Liver (tissue), 9 donors: Measurements from ENCODE around the gene CAMKMT. TPM values are rescaled to one million over a fixed set of nuclear protein-coding genes. Genes with fewer than 3 reads are reported as not detected.

Source experiments
- DNase-seq: peaks from one replicate; pipeline ENCODE4 v3.0.0-alpha.2; 2017; ENCODE audit warnings: low spot score
- H3K27ac ChIP-seq, 2 donors: one replicate each; pipeline ENCODE4 v1.7.0; 2013; ENCODE audit warnings: inconsistent platforms in 2 of 2, low read length in 2 of 2, control low read depth in 1 of 2, low read depth in 1 of 2, mild to moderate bottlenecking in 1 of 2
- H3K27me3 ChIP-seq, 4 donors: one replicate each; pipeline versions ENCODE4 v1.6.1 to v1.7.0; 2013; ENCODE audit warnings: low read length in 3 of 4, inconsistent platforms in 1 of 4, mild to moderate bottlenecking in 1 of 4, moderate library complexity in 1 of 4; ENCODE audit not compliant: control insufficient read depth in 4 of 4, insufficient read depth in 4 of 4
- H3K36me3 ChIP-seq, 4 donors: one replicate each; pipeline versions ENCODE4 v1.6.1 to v1.7.0; 2013; ENCODE audit warnings: low read length in 3 of 4, mild to moderate bottlenecking in 3 of 4, low read depth in 1 of 4, moderate library complexity in 1 of 4; ENCODE audit not compliant: control insufficient read depth in 4 of 4, insufficient read depth in 3 of 4
- H3K4me1 ChIP-seq, 4 donors: one replicate each; pipeline versions ENCODE4 v1.6.1 to v1.7.0; 2013; ENCODE audit warnings: low read length in 3 of 4, mild to moderate bottlenecking in 3 of 4, moderate library complexity in 1 of 4; ENCODE audit not compliant: control insufficient read depth in 4 of 4, insufficient read depth in 4 of 4
- H3K4me3 ChIP-seq, 3 donors: one replicate each; pipeline versions ENCODE4 v1.6.1 to v1.7.0; 2013; ENCODE audit warnings: low read length in 3 of 3, control low read depth in 1 of 3, low read depth in 1 of 3, mild to moderate bottlenecking in 1 of 3
- H3K9ac ChIP-seq, 2 donors: one replicate each; pipeline ENCODE4 v1.7.0; 2013; ENCODE audit warnings: low read length in 2 of 2, mild to moderate bottlenecking in 2 of 2, moderate library complexity in 2 of 2, control low read depth in 1 of 2, low read depth in 1 of 2
- H3K9me3 ChIP-seq, 4 donors: one replicate each; pipeline versions ENCODE4 v1.6.1 to v1.7.0; 2013; ENCODE audit warnings: low read length in 3 of 4; ENCODE audit not compliant: control insufficient read depth in 4 of 4
- EGR1 ChIP-seq, 2 donors: IDR thresholded peaks; 2 replicates each; pipeline ENCODE4 v1.6.1; 2016 to 2018; ENCODE audit warnings: antibody characterized with exemption in 2 of 2, low read depth in 2 of 2
- FOXA1 ChIP-seq: IDR thresholded peaks from 2 replicates; pipeline ENCODE4 v1.6.1; 2016; ENCODE audit warnings: antibody characterized with exemption
- FOXA2 ChIP-seq: IDR thresholded peaks from 2 replicates; pipeline ENCODE4 v1.6.1; 2016; ENCODE audit warnings: antibody characterized with exemption
- GABPA ChIP-seq, 2 donors: IDR thresholded peaks in 1 of 2; conservative IDR thresholded peaks in 1 of 2; 2 replicates each; pipeline ENCODE4 v1.6.1; 2016; ENCODE audit warnings: antibody characterized with exemption in 2 of 2, mild to moderate bottlenecking in 1 of 2, moderate library complexity in 1 of 2
- HNF4A ChIP-seq, 2 donors: conservative IDR thresholded peaks; 2 replicates each; pipeline ENCODE4 v1.6.1; 2016; ENCODE audit warnings: antibody characterized with exemption in 2 of 2, mild to moderate bottlenecking in 2 of 2
- JUND ChIP-seq, 2 donors: IDR thresholded peaks; 2 replicates each; pipeline ENCODE4 v1.6.1; 2016; ENCODE audit warnings: antibody characterized with exemption in 2 of 2
- RAD21 ChIP-seq, 2 donors: IDR thresholded peaks; 2 replicates each; pipeline ENCODE4 v1.6.1; 2016; ENCODE audit warnings: antibody characterized with exemption in 2 of 2, mild to moderate bottlenecking in 2 of 2
- RXRA ChIP-seq, 2 donors: IDR thresholded peaks; 2 replicates each; pipeline ENCODE4 v1.6.1; 2017 to 2018; ENCODE audit warnings: antibody characterized with exemption in 2 of 2, mild to moderate bottlenecking in 1 of 2
- SP1 ChIP-seq: IDR thresholded peaks from 2 replicates; pipeline ENCODE4 v1.6.1; 2018; ENCODE audit warnings: antibody characterized with exemption, mild to moderate bottlenecking
- TAF1 ChIP-seq: conservative IDR thresholded peaks from 2 replicates; pipeline ENCODE4 v1.6.1; 2016; ENCODE audit warnings: antibody characterized with exemption, mild to moderate bottlenecking
- YY1 ChIP-seq: IDR thresholded peaks from 2 replicates; pipeline ENCODE4 v1.6.1; 2016; ENCODE audit warnings: antibody characterized with exemption, mild to moderate bottlenecking
- WGBS: extraction: QIAGEN DNeasy Blood & Tissue Kit; methylation state at CpG from one replicate; pipeline ENCODE4 v1.1.7; 2013; 5-methylcytosine and 5-hydroxymethylcytosine counted together
- polyA plus RNA-seq, 2 donors: library from polyadenylated mRNA; stranded (reverse) in 1 of 2; unstranded in 1 of 2; fragments of 200-250 nt in 1 of 2; fragments of >200 nt in 1 of 2; fragmentation: Nextera tagmentation in 1 of 2; extraction: Ambion mirVana in 1 of 2; gene quantifications; one replicate each; pipeline versions ENCODE4 v1.2.1 to v1.2.3, GENCODE V29; 2013 to 2015
- total RNA-seq, 2 donors: library from RNA; depleted of rRNA; stranded (reverse); fragments of >200 nt; gene quantifications; one replicate each; pipeline ENCODE4 v1.2.3, GENCODE V29; 2014
- TF ChIP-seq, protein P1 (sequence below): fragments of 150-350 bp; IDR thresholded peaks from 2 replicates; pipeline ENCODE4 v1.5.1; 2017; ENCODE audit warnings: improper control_type of control experiment, low read depth, low read length; ENCODE audit not compliant: missing input control
- TF ChIP-seq, protein P2 (sequence below): IDR thresholded peaks from 2 replicates; pipeline ENCODE4 v1.6.1; 2016; ENCODE audit warnings: antibody characterized with exemption, mild to moderate bottlenecking
- TF ChIP-seq, protein P3 (sequence below): IDR thresholded peaks from 2 replicates; pipeline ENCODE4 v1.6.1; 2016; ENCODE audit warnings: antibody characterized with exemption
- TF ChIP-seq, protein P4 (sequence below): IDR thresholded peaks from 2 replicates; pipeline ENCODE4 v1.6.1; 2016; ENCODE audit warnings: antibody characterized with exemption
- TF ChIP-seq, protein P5 (sequence below): IDR thresholded peaks from 2 replicates; pipeline ENCODE4 v1.6.1; 2016; ENCODE audit warnings: antibody characterized with exemption
- donor health status: healthy.
- donor health status: healthy.
- donor health status: healthy.
- donor health status: healthy.
- donor health status: healthy.

CAMKMT gene
- total and polyA plus RNA-seq, 4 donors: 1.5 to 12.7 (median 7.1) TPM

DNA sequence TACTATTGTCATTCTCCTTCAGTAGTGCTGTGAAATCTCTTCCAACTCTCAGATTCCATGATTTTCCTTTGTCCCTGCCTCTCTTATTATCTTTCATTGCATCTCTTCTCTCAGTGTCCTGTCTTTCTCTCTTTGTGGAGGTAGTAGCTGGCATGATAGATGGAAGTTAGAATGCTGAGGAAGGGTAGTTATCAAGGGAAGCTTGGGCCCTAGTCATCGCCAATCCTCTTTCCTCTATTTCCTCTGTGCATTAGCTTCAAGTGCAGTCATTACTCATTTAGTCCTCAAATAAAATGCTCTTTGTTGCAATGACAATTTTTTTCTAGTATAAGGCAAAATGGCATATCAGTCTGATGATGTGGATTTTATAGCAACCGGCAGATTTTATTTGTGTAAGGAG lies 207.7 kb downstream of the CAMKMT start:
- no peak overlapping the region for H3K9ac ChIP-seq
- WGBS: 92% methylated on average over 2 of the region's 2 CpGs
- H3K36me3 ChIP-seq: no peaks in the 10 kb centered on the region
- H3K9me3 ChIP-seq: no peaks in the 10 kb centered on the region
- no peaks in the 10 kb centered on the region for H3K4me1 ChIP-seq
- no peak overlapping the region for H3K27ac ChIP-seq
- no peak for DNase-seq
- no peak overlapping the region for H3K4me3 ChIP-seq
- H3K27me3 ChIP-seq: no peaks in the 10 kb centered on the region
- TF ChIP-seq GABPA (IDR thresholded peaks at IDR 0.05 in 1 of 2, conservative IDR thresholded peaks at IDR 0.05 in 1 of 2): no peak
- no peak for TF ChIP-seq RAD21 (IDR thresholded peaks at IDR 0.05)
- TF ChIP-seq, protein P1, sequence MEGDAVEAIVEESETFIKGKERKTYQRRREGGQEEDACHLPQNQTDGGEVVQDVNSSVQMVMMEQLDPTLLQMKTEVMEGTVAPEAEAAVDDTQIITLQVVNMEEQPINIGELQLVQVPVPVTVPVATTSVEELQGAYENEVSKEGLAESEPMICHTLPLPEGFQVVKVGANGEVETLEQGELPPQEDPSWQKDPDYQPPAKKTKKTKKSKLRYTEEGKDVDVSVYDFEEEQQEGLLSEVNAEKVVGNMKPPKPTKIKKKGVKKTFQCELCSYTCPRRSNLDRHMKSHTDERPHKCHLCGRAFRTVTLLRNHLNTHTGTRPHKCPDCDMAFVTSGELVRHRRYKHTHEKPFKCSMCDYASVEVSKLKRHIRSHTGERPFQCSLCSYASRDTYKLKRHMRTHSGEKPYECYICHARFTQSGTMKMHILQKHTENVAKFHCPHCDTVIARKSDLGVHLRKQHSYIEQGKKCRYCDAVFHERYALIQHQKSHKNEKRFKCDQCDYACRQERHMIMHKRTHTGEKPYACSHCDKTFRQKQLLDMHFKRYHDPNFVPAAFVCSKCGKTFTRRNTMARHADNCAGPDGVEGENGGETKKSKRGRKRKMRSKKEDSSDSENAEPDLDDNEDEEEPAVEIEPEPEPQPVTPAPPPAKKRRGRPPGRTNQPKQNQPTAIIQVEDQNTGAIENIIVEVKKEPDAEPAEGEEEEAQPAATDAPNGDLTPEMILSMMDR: no peak
- TF ChIP-seq TAF1: no peak
- TF ChIP-seq HNF4A (conservative IDR thresholded peaks at IDR 0.05): no peak
- no peak for TF ChIP-seq JUND (IDR thresholded peaks at IDR 0.05)
- TF ChIP-seq FOXA2: no peak
- TF ChIP-seq YY1: no peak
- TF ChIP-seq EGR1 (IDR thresholded peaks at IDR 0.05; ENCODE audit: low read depth in 2 of 2): no peak
- TF ChIP-seq FOXA1: no peak
- TF ChIP-seq, protein P2, sequence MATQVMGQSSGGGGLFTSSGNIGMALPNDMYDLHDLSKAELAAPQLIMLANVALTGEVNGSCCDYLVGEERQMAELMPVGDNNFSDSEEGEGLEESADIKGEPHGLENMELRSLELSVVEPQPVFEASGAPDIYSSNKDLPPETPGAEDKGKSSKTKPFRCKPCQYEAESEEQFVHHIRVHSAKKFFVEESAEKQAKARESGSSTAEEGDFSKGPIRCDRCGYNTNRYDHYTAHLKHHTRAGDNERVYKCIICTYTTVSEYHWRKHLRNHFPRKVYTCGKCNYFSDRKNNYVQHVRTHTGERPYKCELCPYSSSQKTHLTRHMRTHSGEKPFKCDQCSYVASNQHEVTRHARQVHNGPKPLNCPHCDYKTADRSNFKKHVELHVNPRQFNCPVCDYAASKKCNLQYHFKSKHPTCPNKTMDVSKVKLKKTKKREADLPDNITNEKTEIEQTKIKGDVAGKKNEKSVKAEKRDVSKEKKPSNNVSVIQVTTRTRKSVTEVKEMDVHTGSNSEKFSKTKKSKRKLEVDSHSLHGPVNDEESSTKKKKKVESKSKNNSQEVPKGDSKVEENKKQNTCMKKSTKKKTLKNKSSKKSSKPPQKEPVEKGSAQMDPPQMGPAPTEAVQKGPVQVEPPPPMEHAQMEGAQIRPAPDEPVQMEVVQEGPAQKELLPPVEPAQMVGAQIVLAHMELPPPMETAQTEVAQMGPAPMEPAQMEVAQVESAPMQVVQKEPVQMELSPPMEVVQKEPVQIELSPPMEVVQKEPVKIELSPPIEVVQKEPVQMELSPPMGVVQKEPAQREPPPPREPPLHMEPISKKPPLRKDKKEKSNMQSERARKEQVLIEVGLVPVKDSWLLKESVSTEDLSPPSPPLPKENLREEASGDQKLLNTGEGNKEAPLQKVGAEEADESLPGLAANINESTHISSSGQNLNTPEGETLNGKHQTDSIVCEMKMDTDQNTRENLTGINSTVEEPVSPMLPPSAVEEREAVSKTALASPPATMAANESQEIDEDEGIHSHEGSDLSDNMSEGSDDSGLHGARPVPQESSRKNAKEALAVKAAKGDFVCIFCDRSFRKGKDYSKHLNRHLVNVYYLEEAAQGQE: no peak
- TF ChIP-seq, protein P3, sequence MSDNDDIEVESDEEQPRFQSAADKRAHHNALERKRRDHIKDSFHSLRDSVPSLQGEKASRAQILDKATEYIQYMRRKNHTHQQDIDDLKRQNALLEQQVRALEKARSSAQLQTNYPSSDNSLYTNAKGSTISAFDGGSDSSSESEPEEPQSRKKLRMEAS: no peak
- TF ChIP-seq SP1: no peak
- TF ChIP-seq RXRA (IDR thresholded peaks at IDR 0.05): no peak

DNA sequence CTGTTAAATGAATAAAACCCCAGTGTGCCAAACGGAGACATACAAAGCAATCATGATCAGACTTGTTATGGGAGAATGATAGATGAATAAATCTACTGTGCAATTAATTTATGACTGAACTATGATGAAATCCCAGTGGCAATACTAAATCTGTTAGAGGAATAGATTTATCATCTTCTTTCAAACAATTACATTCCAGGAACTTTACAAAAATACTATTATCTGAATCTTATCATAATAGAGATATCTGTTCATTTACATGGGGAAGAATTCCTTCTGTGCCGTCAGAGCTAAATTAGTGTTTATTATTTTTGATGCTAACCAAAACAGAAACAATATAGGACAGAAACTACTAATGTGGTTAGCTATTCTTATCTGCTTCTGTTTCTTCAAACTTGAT lies 208.5 kb downstream of the CAMKMT start:
- Histone ChIP-seq H3K4me1 (no peaks in the 10 kb centered on the region), H3K27me3 (no peaks in the 10 kb centered on the region), H3K9me3 (no peaks in the 10 kb centered on the region), H3K9ac (no peak overlapping the region), H3K4me3 (no peak overlapping the region), H3K36me3 (no peaks in the 10 kb centered on the region), H3K27ac (no peak overlapping the region)
- WGBS: 68% methylated on average over 2 of the region's 2 CpGs
- TF ChIP-seq, protein P4, sequence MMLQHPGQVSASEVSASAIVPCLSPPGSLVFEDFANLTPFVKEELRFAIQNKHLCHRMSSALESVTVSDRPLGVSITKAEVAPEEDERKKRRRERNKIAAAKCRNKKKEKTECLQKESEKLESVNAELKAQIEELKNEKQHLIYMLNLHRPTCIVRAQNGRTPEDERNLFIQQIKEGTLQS: no peak
- TF ChIP-seq RXRA (IDR thresholded peaks at IDR 0.05) (no peak), GABPA (IDR thresholded peaks at IDR 0.05 in 1 of 2, conservative IDR thresholded peaks at IDR 0.05 in 1 of 2) (no peak)
- TF ChIP-seq, protein P5, sequence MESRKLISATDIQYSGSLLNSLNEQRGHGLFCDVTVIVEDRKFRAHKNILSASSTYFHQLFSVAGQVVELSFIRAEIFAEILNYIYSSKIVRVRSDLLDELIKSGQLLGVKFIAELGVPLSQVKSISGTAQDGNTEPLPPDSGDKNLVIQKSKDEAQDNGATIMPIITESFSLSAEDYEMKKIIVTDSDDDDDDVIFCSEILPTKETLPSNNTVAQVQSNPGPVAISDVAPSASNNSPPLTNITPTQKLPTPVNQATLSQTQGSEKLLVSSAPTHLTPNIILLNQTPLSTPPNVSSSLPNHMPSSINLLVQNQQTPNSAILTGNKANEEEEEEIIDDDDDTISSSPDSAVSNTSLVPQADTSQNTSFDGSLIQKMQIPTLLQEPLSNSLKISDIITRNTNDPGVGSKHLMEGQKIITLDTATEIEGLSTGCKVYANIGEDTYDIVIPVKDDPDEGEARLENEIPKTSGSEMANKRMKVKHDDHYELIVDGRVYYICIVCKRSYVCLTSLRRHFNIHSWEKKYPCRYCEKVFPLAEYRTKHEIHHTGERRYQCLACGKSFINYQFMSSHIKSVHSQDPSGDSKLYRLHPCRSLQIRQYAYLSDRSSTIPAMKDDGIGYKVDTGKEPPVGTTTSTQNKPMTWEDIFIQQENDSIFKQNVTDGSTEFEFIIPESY: no peak
- TF ChIP-seq, protein P2: no peak
- no peak for DNase-seq
